ENCODE measurements around the gene IDH1.
"Not testable (repeated sequence)": the region's sequence is repeated elsewhere in the genome, so short reads cannot be mapped to it uniquely, and the experiment has no call there.

IDH1 gene

GRCh38 chr2:208254871-208255556 lies at the start of gene IDH1:
Gene IDH1 (minus strand): TSS chr2:208255071. CDS start chr2:208251551, 3,520 bp downstream.
- DNase-seq (ENCODE audit: low read depth in 3 of 3) = peak; percentile 85 to 99 (median 89)

- DNase-seq (ENCODE audit: low read depth in 3 of 3) = no peak
These were observed 49.3 kb upstream of the IDH1 start for GRCh38 chr2:208304157-208304556.

GRCh38 chr2:208300847-208301618 lies 46.2 kb upstream of the IDH1 start:
- DNase-seq (ENCODE audit: low read depth in 3 of 3) = no peak

- no peak for DNase-seq (ENCODE audit: low read depth in 3 of 3)
These were observed 43.1 kb upstream of the IDH1 start for GRCh38 chr2:208297961-208298360.

- no peak for DNase-seq (ENCODE audit: low read depth in 3 of 3)
These were observed 41.7 kb upstream of the IDH1 start for GRCh38 chr2:208296610-208297009.

- no peak for DNase-seq (ENCODE audit: low read depth in 3 of 3)
These were observed 41.0 kb upstream of the IDH1 start for GRCh38 chr2:208295834-208296233.

- DNase-seq (ENCODE audit: low read depth in 3 of 3) = no peak
These were observed 39.7 kb upstream of the IDH1 start for GRCh38 chr2:208294482-208295024.

- DNase-seq (ENCODE audit: low read depth in 3 of 3) = no peak
These were observed 31.0 kb upstream of the IDH1 start for GRCh38 chr2:208285853-208286252.

- DNase-seq (ENCODE audit: low read depth in 3 of 3) = no peak
These were observed 26.1 kb upstream of the IDH1 start for GRCh38 chr2:208280933-208281332.

- no peak for DNase-seq (ENCODE audit: low read depth in 3 of 3)
These were observed 25.4 kb upstream of the IDH1 start for GRCh38 chr2:208280234-208280633.

- DNase-seq (ENCODE audit: low read depth in 3 of 3) = no peak
These were observed 24.4 kb upstream of the IDH1 start for GRCh38 chr2:208279236-208279635.

GRCh38 chr2:208278549-208278948 lies 23.7 kb upstream of the IDH1 start:
- no peak for DNase-seq (ENCODE audit: low read depth in 3 of 3)

- no peak for DNase-seq (ENCODE audit: low read depth in 3 of 3)
These were observed 19.9 kb upstream of the IDH1 start for GRCh38 chr2:208274748-208275147.

GRCh38 chr2:208269091-208269490 lies 14.2 kb upstream of the IDH1 start:
- DNase-seq (ENCODE audit: low read depth in 3 of 3) = no peak

- no peak for DNase-seq (ENCODE audit: low read depth in 3 of 3)
These were observed 13.5 kb upstream of the IDH1 start for GRCh38 chr2:208268156-208268952.

- not testable (repeated sequence) for DNase-seq (ENCODE audit: low read depth in 3 of 3)
These were observed 12.7 kb upstream of the IDH1 start for GRCh38 chr2:208267526-208267925.

- DNase-seq (ENCODE audit: low read depth in 3 of 3) = no peak
These were observed 12.1 kb upstream of the IDH1 start for GRCh38 chr2:208266936-208267335.

- no peak for DNase-seq (ENCODE audit: low read depth in 3 of 3)
These were observed 11.7 kb upstream of the IDH1 start for GRCh38 chr2:208266553-208266893.

GRCh38 chr2:208265801-208266552 lies 11.1 kb upstream of the IDH1 start, which contains the start of gene PIKFYVE:
Gene PIKFYVE (plus strand): TSS chr2:208266255. CDS start chr2:208271520, 5,265 bp downstream.
- peak; percentile 62 to 70 (median 64) for DNase-seq (ENCODE audit: low read depth in 3 of 3)

- peak in 1 of 3 experiments; percentile 10 for DNase-seq (ENCODE audit: low read depth in 3 of 3)
These were observed 10.5 kb upstream of the IDH1 start for GRCh38 chr2:208265371-208265800.
